Erythroblast (primary cell): ENCODE data around the gene TNFRSF9.
A peak's percentile ranks its signal among the peaks of the same experiment; 100 is the strongest.
"Not testable (repeated sequence)": the region's sequence is repeated elsewhere in the genome, so short reads cannot be mapped to it uniquely, and the experiment has no call there.

Experiments
- DNase-seq, 2 experiments: peaks; one replicate each; lab custom pipeline; 2025; lab: John Stamatoyannopoulos, UW
- GATA1 ChIP-seq: IDR thresholded peaks from 2 replicates; pipeline ENCODE4 v1.6.1; 2011; ENCODE audit warnings: low read depth, mild to moderate bottlenecking, control low read depth, low read length, moderate library complexity
- POLR2A ChIP-seq: IDR thresholded peaks from 2 replicates; pipeline ENCODE4 v1.6.1; 2011; ENCODE audit warnings: mild to moderate bottlenecking, low read length

The TNFRSF9 gene

DNA sequence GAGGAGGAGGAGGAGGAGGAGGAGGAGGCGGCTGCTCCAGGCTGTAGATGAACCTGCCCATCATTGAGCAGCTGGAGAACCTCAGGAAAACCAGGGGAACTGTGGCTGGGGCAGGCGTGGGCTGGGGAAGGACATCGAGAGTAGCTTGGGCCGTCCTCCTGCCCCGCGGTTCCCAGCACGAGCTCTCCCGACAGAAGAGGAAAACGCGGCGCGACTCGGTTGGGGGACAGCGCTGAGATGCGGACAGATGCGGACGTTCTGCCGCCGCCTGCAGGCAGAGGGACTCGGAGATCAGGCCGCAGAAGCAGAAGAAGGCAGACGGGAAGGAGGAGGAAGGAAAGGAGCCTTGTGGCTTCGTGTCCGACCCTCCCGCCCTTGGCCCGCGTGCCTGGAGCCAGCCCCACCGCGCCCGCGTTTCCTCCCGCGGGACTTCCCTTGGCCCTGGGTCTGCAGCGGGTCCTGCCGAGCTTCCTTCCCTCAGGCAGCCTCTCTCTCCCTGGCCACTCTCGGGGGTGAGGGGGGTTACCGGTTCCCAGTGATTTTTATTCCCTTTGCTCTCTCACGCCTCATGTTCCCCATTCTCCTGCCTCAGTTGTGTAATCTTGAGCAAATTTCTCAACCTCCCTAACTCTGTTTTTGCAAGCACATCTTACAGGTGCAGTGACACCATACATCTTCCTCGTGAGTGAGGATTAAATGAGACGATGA is 1.7 kb upstream of the TNFRSF9 start:
- TF ChIP-seq GATA1 (no peak), POLR2A (no peak)
- DNase-seq, result peak; percentile 27 to 43

DNA sequence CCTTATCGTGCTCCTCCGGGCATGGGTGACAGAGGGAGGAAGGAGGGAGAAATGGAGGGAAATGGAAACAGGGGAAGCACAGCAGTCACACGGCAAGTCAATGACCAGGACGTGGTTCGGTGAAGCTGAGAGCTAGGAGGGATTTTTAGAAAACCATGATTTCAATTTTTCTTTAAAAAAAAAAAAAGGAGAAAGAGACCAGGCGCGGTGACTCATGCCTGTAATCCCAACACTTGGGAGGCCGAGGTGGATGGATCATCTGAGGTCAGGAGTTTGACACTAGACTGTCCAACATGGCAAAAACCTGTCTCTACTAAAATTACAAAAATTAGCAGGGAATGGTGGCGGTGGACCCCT is 776 bp upstream of the TNFRSF9 start:
- DNase-seq, result no peak
- TF ChIP-seq POLR2A, result no peak
- no peak for TF ChIP-seq GATA1

DNA sequence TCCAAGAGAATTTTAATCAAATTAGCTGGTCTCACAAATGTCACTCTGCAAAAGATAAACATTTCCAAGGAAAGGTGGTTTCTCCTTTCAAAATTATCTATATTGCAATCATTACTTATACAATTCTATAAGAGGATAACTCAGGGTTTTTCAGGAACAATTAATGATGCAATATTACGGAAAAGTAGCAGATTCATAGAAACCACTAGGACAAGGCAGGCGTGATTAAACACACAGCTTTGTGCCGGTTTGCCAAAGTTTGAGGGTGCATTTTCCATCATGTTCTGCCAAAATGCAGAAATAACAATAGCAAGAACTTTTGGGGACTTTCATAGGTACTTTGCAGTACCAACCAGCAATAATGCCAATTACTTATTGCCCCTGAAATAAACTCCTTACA is 605 bp downstream of the TNFRSF9 start:
- TF ChIP-seq GATA1, result no peak
- no peak for TF ChIP-seq POLR2A
- no peak for DNase-seq

DNA sequence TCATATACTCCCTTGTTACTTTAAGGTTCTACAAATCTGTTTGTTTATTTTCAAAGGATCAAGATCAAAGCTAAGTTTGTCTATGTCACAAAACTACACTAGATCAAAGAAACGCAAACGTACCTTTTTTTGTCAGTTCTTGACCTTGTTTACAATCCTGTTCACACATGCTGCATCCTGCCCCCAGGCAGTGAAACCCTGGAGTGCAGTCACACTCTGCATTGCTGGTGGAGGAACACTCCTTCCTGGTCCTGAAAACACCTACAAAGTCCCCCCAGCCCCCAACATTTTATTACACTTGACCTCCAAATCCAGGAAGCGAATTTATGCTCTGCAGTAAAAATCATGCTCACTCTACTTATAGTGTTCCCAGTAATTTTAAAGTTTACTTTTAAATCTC is 2.6 kb downstream of the TNFRSF9 start:
- no peak for DNase-seq
- TF ChIP-seq POLR2A (no peak), GATA1 (no peak)

DNA sequence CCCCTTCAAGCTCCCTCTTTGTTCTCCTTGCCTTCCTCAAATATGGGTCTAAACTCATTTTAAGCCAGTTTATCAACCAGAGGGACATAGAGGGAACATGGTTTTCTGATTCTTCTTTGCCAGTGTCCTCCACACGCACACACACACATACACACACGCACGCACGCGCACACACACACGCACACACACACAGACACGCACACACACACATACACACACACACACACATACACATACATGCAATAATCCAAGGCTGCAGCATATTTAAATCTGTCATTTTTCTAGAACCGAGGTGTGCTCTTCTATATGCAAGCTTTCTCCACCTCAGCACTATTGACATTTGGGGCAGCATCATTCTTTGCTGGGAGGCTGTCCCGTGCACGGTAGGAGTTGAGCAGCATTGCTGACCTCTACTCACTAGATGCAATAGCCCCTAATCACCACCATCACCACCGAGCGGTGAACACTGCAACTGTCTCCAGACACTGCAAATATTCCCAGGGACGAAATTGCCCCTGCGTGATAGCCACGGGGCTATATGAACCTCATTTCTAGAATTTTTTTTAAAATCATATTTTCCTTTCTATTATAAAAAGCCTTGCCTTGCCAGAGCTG is 8.0 kb downstream of the TNFRSF9 start:
- TF ChIP-seq GATA1, result no peak
- no peak for TF ChIP-seq POLR2A
- DNase-seq, result no peak

DNA sequence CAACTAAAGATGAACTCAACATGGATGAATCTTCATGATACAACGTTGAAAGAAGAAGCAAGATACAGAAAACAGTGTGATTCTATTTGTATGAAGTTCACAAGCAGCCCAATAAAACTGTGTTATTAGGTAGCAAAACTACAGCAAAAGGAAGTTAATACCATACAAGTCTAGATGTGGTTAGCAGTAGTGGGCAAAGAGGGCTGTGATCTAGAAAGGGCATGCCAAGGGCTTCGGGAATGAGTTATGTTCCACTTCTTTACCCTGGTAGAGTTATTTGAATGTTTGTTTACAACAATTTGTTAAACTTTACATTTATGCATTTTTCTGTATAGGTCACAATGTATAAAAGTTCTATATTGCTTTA is 9.2 kb downstream of the TNFRSF9 start:
- no peak for TF ChIP-seq POLR2A
- TF ChIP-seq GATA1, result no peak
- no peak for DNase-seq

DNA sequence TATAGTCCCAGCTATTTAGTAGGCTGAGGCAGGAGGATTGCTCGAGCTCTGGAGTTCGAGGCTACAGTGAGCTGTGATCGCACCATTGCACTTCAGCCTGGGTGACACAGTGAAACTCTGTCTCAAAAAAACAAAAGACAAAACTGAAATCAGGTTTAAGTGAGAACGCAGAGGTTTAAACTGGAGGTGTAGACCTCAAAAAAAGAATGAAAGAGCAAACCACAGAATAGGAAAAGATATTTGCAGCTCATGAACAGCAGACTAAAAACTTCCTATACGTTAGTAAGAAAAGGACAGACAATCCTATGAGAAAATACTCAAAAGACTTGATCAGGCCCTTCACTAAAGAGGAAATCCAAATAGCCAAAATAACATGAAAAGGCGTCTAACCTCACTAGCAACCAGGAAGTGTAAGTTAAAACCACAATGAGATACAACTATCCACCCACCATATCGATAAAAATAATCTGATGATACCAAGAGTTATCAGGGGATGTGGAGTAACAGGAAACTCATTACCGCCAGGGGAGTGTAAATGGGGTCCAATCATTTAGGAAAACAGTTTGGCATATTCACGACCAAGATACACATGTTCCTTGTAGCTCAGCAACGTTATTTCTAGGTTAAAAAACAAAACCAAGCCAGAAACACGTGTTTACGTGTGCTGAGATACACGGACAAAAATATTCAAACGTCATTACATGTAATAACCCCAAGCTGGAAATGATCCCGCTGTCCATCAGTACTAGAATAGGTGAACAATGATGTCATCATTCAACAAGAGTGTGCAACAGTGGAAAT is 9.8 kb downstream of the TNFRSF9 start:
- no peak for DNase-seq
- TF ChIP-seq GATA1 (no peak), POLR2A (no peak)

DNA sequence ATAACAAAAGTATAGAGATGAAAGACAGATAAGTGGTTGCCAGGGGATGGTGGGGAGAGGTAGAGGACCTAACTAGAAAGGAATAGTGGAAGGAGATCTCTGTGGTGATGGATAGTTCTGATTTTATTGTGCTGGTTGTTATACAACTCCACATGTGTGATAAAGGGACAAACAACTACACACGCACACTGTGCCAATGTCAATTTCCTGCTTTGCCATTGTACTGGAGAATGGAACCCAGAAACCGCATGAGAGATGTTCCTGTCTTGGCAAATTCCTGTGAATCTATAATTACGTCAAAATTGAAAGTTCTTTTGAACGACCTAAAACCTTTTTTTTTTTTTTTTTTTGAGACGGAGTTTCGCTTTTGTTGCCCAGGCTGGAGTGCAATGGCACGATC is 11.0 kb downstream of the TNFRSF9 start:
- no peak for DNase-seq

DNA sequence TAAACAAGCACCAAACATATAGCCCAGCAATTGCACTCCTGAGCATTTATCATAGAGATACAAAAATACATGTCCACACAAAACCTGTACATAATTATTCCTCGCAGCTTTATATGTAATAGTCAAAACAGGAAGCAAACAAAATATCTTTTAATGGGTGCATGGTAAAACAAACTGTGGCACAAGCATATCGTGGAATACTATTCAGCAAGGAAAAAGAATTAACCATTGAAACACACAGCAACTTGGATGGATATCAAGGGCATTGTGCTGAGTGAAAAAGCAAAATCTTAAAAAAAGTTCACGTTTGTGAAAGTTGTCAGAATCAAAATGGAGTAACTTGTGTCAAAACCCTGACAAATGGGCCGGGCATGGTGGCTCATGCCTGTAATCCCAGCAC is 12.4 kb downstream of the TNFRSF9 start:
- DNase-seq, result no peak
- TF ChIP-seq GATA1 (no peak), POLR2A (no peak)

More for the DNA sequence above, 11.0 kb downstream of the TNFRSF9 start:
- no peak for TF ChIP-seq POLR2A
- TF ChIP-seq GATA1, result no peak

DNA sequence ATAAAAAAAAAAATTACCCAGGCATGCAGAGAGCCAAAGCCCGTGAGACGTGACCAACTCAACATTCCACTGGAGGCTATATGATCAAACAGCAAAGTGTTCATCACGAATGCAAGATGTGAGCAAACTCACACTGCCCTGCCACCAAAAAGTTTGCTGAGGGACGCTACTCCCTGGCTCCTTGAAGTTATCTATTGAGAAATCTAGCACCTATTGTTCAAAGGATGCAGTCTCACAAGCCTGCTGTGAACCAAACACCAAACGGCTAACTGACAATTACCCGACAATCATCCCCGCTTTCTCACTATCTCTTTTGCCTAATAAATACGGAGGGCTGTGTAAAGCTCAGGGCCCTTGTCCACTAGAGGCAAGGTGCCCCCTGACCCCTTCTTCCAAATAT is 13.6 kb downstream of the TNFRSF9 start:
- not testable (repeated sequence) for DNase-seq

DNA sequence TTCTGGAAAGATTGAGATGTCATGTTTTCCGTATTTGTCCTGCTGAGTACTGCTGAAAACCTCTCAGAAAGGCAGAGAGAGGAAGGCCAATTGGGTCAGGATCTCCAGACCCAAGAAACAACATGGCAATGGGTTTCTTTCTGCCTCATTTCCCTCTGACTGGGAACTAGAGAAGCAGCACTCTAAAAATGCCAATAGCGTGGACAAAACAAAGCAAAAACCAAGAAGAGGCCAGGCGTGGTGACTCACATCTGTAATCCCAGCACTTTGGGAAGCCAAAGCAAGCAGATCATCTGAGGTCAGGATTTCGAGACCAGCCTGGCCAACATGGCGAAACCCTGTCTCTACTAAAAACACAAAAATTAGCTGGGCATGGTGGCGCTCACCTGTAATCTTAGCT is 18.3 kb downstream of the TNFRSF9 start:
- DNase-seq, result no peak
- TF ChIP-seq POLR2A, result no peak
- TF ChIP-seq GATA1, result no peak

DNA sequence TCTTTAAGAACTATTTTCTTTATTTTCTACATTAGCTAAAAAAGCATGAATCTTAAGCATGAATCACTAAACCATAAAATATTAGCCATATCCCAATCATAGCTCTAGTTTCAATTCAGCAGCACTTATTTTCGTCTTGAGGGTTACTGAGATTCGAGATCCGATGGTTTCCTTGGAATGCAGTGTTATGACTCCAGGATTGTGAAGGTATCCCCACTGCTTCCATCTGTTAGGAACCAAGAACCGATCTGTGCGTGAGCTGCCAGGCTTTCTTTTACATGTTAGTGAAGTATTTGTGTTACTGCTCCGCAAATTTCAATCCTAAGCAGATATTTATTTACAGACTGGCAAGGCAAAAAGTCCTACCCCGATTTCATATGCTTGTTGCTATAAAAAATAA is 18.8 kb downstream of the TNFRSF9 start:
- DNase-seq, result no peak
- TF ChIP-seq GATA1 (no peak), POLR2A (no peak)

DNA sequence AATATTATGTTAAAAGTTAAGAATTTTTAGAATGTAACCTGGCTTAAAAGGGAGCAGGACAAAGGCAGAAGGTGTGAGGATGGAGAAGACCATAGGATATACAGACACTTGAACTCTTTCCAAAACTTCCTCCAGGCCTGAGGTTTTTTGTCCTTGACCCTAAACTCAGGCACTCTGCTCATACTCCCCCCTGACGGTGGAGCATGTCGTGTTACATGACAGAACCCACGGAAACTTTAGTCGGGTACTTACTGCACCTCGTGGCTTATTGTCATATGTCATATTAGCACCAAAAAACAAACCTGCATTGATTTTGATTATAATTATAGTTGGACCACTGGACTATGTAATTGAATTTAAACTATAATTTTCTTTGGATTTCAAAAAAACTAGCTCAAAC is 20.8 kb downstream of the TNFRSF9 start:
- DNase-seq, result no peak
- TF ChIP-seq GATA1 (no peak), POLR2A (no peak)

DNA sequence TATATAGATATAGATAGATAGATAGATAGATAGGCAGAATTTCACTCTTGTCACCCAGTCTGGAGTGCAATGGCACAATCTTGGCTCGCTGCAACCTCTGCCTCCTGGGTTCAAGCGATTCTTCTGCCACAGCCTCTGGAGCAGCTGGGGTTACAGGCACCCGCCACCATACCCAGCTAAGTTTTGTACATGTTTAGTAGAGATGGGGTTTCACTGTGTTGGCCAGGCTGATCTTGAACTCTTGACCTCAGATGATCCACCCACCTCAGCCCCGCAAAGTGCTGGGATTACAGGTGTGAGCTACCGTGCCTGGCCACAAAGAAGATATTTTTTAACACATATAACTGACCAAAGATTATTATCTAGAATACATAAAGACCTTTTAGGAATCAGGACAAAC is 22.7 kb downstream of the TNFRSF9 start:
- DNase-seq, result not testable (repeated sequence)

DNA sequence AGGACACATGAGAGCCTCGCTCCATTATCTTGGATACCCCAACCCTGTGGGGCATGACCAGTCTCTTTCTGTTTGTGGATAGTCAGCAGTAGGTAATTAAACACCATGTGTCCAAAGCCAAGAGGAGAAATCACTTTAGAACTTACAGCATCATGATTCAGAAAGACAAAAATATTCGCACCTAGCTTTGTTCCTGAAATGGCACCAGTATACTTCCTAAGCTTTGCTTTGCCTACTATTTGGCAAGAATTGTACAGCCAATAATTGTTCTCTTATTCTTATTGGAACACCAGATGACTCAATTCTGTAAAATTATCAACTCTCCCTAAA is 24.2 kb downstream of the TNFRSF9 start:
- TF ChIP-seq POLR2A (no peak), GATA1 (no peak)
- DNase-seq, result no peak
